Suppressor macrophage treated with lipopolysaccharide for 1 hour (primary cell): Measurements from ENCODE around the gene NCR3LG1.
"Not testable (repeated sequence)": the region's sequence is repeated elsewhere in the genome, so short reads cannot be mapped to it uniquely, and the experiment has no call there.

Source experiments
- DNase-seq, 3 donors: peaks; one replicate each; pipeline ENCODE4 v3.0.0-alpha.2; 2020 to 2022

The NCR3LG1 gene

GRCh38 chr11:17413414-17414316 lies 62.1 kb downstream of the NCR3LG1 start:
- DNase-seq, result no peak

DNA sequence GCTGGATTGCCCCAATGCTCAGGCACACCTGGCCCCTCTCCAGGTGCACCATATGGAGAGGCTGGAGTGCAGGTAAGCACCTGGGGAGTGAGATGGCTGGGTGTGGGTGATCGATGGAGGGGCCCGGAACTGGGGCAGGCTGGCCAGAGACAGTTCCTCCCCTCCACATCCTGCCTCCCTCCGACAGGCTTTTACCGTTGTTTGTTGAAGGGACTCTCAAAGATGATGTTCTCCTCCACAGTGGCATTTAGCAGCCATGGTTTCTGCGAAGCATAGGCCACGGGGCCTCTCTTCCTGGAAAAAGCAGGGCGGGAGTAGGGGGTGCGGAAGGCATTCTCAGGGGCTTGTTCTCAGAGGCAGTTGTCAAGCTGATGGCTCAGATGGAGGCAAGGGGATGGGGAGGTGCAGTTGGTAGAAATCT lies 62.7 kb downstream of the NCR3LG1 start:
- DNase-seq, result no peak

- DNase-seq, result no peak
These were observed 63.4 kb downstream of the NCR3LG1 start for GRCh38 chr11:17414992-17415391.

DNA sequence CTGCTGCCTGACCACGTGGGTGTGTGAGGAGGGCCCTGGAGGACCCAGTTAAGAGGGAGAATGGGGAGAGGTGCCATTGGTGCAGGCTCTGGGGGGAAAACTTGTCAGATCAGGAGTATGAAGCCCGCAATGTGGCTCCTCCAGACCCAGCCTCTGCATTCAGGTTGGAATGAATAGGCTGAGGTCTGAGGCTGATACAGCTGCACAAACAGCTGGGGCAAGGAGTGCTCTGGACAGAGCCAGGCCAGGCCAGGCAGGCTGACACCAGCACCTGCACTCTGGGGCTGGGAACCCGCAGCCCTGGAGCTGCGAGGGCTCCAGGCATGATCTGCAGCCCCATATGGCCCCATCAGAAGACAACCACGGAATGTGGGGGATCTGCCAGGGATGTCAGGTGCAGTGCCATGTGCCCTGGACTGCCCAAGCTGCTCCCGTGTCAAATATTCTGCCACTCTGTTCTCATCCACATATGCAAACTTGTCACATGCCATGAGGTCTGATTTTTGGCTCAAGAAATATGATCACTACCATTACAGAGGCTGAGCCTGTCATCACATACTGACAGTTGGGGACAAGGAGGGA lies 64.0 kb downstream of the NCR3LG1 start:
- DNase-seq, result no peak

DNA sequence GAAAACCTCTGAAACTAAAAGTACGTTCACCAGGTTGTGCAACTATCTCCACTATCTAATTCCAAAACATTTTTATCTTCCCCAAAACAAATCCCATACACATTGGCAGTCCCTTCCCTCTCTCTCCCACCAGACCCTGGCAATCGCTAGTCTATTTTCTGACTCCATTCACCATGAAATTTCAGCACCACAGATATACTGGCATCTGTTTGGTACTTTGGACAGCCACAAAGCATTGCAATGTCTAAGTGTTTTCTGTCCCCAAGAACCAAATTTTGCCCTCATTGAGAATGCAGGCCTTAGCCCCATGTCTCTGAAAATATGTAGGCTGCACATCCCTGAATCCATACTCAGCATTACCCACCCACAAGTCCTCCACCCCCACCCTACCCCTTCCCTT lies 64.9 kb downstream of the NCR3LG1 start:
- DNase-seq, result no peak

DNA sequence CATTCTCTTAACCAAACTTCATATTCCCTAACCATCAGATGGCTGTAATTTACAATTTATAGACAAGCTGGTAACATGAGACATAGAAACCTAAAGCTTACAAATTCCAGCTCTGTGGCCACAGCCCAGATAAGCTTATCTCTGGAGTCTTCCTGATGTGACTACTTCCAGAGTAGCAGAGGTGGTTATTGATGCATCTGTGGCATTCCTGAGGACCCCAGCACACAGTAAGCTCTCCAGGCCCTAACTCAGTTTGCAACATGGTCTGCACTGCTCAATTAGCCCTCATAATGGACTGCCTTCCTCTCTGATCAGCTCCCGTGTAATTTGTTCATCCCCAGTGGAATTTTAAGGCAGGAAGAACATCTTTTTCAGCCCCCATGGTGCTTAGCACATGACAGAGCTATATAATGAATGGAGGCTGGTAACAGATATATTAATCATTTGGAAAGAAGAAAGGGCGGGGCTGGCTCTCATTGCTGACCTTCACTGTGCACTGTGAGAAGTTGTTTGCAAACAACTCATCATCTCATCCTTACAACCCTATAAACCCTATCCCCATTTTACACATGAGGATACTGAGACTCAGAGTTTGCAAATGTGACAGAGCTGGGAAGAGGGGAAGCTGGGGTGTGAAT lies 67.0 kb downstream of the NCR3LG1 start:
- no peak for DNase-seq

DNA sequence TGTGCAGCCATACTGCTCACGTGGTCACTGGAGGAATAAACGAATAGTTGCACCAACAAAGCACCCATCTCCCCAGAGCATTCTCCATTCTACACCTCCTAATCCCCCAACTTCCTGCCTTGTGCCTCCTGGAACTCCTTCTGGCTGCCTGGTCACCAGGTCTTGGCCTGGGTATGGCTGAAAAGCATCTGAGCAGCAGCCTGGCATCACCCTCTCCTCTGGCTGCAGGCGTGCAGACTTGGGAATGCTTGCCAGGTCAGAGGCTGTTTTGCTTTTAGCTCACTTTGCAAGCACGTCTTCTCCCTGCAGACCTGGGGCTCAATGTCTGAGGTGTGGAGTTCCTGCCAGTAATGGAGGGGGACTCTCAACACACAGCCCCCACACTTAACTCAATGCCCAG lies 70.2 kb downstream of the NCR3LG1 start:
- no peak for DNase-seq

GRCh38 chr11:17423533-17424310 lies 72.1 kb downstream of the NCR3LG1 start:
- no peak for DNase-seq

DNA sequence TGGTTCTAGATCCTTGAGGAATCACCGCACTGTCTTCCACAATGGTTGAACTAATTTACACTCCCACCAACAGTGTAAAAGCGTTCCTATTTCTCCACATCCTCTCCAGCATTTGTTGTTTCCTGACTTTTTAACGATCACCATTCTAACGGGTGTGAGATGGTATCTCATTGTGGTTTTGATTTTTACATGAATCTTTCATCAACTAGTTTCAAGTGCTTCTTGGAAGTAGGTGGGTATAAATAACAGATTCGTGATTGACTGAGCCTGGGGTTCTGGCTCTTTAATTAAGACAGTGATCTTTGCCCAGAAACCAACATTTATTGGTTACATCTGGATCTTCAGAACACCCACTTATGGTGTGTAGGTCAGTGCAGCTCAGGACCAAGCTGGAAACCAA lies 74.6 kb downstream of the NCR3LG1 start:
- DNase-seq, result not testable (repeated sequence)
